IMR-90 (cell line): Measurements from ENCODE around the gene NPPA. TPM values are rescaled to one million over a fixed set of nuclear protein-coding genes. Genes with fewer than 3 reads are reported as not detected.

Experiments used
- ATAC-seq: fragments of 200-7000 bp; cut with Tn5 transposase; 2 replicates; pipeline ENCODE4 v1.9.1; 2020; ENCODE audit warnings: low read depth, mild to moderate bottlenecking, moderate library complexity
- BruUV-seq: library from RNA; stranded (reverse); fragments of 400-500 nt; replicated peaks from 2 replicates; lab custom pipeline; 2021; lab: Mats Ljungman, UMichigan
- CTCF ChIA-PET: fragments of 300-600 bp; formaldehyde crosslinking; extraction: SDS; loops from one replicate; lab custom pipeline; 2021; ENCODE audit warnings: antibody characterized with exemption; lab: Yijun Ruan, JAX
- POLR2A ChIA-PET: fragments of 300-600 bp; sonication (Branson Sonifier 250); formaldehyde crosslinking; loops from one replicate; lab custom pipeline; 2022; ENCODE audit warnings: antibody characterized with exemption; ENCODE audit not compliant: unreplicated experiment; lab: Charles Lee
- DNase-seq: peaks from one replicate; pipeline ENCODE4 v3.0.0; 2013
- H2AFZ ChIP-seq: replicated peaks from 2 replicates; pipeline ENCODE3; 2013; ENCODE audit warnings: low read length, mild to moderate bottlenecking; ENCODE audit not compliant: poor library complexity
- H2AK5ac ChIP-seq: 2 replicates; pipeline ENCODE4 v1.6.1; 2013; ENCODE audit warnings: low read depth, low read length, inconsistent platforms
- H2AK9ac ChIP-seq: replicated peaks from 2 replicates; pipeline ENCODE3; 2013; ENCODE audit warnings: mild to moderate bottlenecking, low read depth, low read length, moderate library complexity; ENCODE audit not compliant: poor library complexity
- H2BK120ac ChIP-seq: 2 replicates; pipeline ENCODE4 v1.6.1; 2013; ENCODE audit warnings: low read depth, low read length, inconsistent platforms
- H2BK15ac ChIP-seq: 3 replicates; pipeline ENCODE4 v1.6.1; 2013; ENCODE audit warnings: low read depth, low read length, inconsistent platforms
- H2BK20ac ChIP-seq: 2 replicates; pipeline ENCODE4 v1.6.1; 2013; ENCODE audit warnings: low read depth, mild to moderate bottlenecking, inconsistent platforms, low read length, moderate library complexity
- H2BK5ac ChIP-seq: 2 replicates; pipeline ENCODE4 v1.6.1; 2013; ENCODE audit warnings: mild to moderate bottlenecking, low read depth, low read length, inconsistent platforms; ENCODE audit not compliant: poor library complexity, severe bottlenecking
- H3K14ac ChIP-seq: replicated peaks from 2 replicates; pipeline ENCODE4 v1.6.1; 2013; ENCODE audit warnings: low read depth, low read length, inconsistent platforms
- H3K18ac ChIP-seq: 2 replicates; pipeline ENCODE4 v1.6.1; 2013; ENCODE audit warnings: low read depth, low read length, control low read depth
- H3K23ac ChIP-seq: 2 replicates; pipeline ENCODE4 v1.6.1; 2013; ENCODE audit warnings: low read depth, low read length, inconsistent platforms
- H3K27ac ChIP-seq: 2 replicates; pipeline ENCODE4 v1.5.1; 2013; ENCODE audit warnings: mild to moderate bottlenecking, control low read depth, low read length; ENCODE audit not compliant: insufficient read depth
- H3K27me3 ChIP-seq: 2 replicates; pipeline ENCODE4 v1.6.1; 2013; ENCODE audit warnings: low read length; ENCODE audit not compliant: control insufficient read depth, insufficient read depth
- H3K36me3 ChIP-seq: 2 replicates; pipeline ENCODE4 v1.6.1; 2013; ENCODE audit warnings: low read length, mixed read lengths; ENCODE audit not compliant: control insufficient read depth, insufficient read depth
- H3K4ac ChIP-seq: 2 replicates; pipeline ENCODE4 v1.6.1; 2013; ENCODE audit warnings: low read depth, low read length, inconsistent platforms
- H3K4me1 ChIP-seq: 2 replicates; pipeline ENCODE4 v1.6.1; 2013; ENCODE audit warnings: low read length, mixed read lengths; ENCODE audit not compliant: control insufficient read depth, insufficient read depth
- H3K4me2 ChIP-seq: 2 replicates; pipeline ENCODE4 v1.6.1; 2013; ENCODE audit warnings: low read depth, mild to moderate bottlenecking, control low read depth, low read length, moderate library complexity
- H3K4me3 ChIP-seq: 2 replicates; pipeline ENCODE4 v1.5.1; 2013; ENCODE audit warnings: low read depth, mild to moderate bottlenecking, control low read depth, low read length, moderate library complexity; ENCODE audit not compliant: insufficient read depth
- H3K56ac ChIP-seq: 2 replicates; pipeline ENCODE4 v1.6.1; 2013; ENCODE audit warnings: low read length, inconsistent platforms; ENCODE audit not compliant: insufficient read depth; ENCODE audit errors: extremely low read depth
- H3K79me1 ChIP-seq, 2 experiments: 2 replicates each; pipeline ENCODE4 v1.6.1; 2013; ENCODE audit warnings: low read length in 2 of 2, inconsistent platforms in 1 of 2, low read depth in 1 of 2
- H3K9ac ChIP-seq: 2 replicates; pipeline ENCODE4 v1.6.1; 2013; ENCODE audit warnings: low read depth, low read length, control low read depth
- H3K9me1 ChIP-seq: 2 replicates; pipeline ENCODE4 v1.6.1; 2013; ENCODE audit warnings: low read length, inconsistent platforms; ENCODE audit not compliant: insufficient read depth
- H3K9me3 ChIP-seq: 2 replicates; pipeline ENCODE4 v1.6.1; 2013; ENCODE audit warnings: low read length; ENCODE audit not compliant: control insufficient read depth, insufficient read depth
- H4K20me1 ChIP-seq: 2 replicates; pipeline ENCODE4 v1.6.1; 2013; ENCODE audit warnings: low read length, inconsistent platforms; ENCODE audit not compliant: insufficient read depth
- H4K5ac ChIP-seq: 2 replicates; pipeline ENCODE4 v1.6.1; 2013; ENCODE audit warnings: mild to moderate bottlenecking, low read depth, low read length, control low read depth
- H4K8ac ChIP-seq, 2 experiments: 2 replicates each; pipeline ENCODE4 v1.6.1; 2013; ENCODE audit warnings: low read depth in 2 of 2, low read length in 2 of 2, control low read depth in 1 of 2, inconsistent platforms in 1 of 2
- H4K91ac ChIP-seq: 2 replicates; pipeline ENCODE4 v1.6.1; 2013; ENCODE audit warnings: low read depth, low read length, inconsistent platforms; ENCODE audit not compliant: insufficient read depth
- MXI1 ChIP-seq: IDR thresholded peaks from 2 replicates; pipeline ENCODE4 v1.6.1; 2012; ENCODE audit warnings: low read depth, mild to moderate bottlenecking, low read length, moderate library complexity, borderline replicate concordance
- NFE2L2 ChIP-seq: fragments of 150-350 bp; IDR thresholded peaks from 2 replicates; pipeline ENCODE4 v1.6.1; 2016; ENCODE audit warnings: low read depth, mild to moderate bottlenecking, low read length
- RAD21 ChIP-seq: IDR thresholded peaks from 2 replicates; pipeline ENCODE4 v1.6.1; 2012; ENCODE audit warnings: low read length, improper control_type of control experiment
- USF2 ChIP-seq: fragments of 150-350 bp; IDR thresholded peaks from 2 replicates; pipeline ENCODE4 v1.6.1; 2017; ENCODE audit warnings: mild to moderate bottlenecking, antibody characterized with exemption, low read length, low read depth
- WGBS, 2 experiments: methylation state at CpG; one replicate each; pipeline versions ENCODE4 v1.1.5 to v1.1.7; 2013; ENCODE audit warnings: missing lambda C conversion rate in 2 of 2; ENCODE audit not compliant: insufficient read length in 1 of 2; ENCODE audit errors: extremely low coverage in 2 of 2; 5-methylcytosine and 5-hydroxymethylcytosine counted together
- dilution Hi-C: fragments of 300-500 bp; cut with HindIII; formaldehyde crosslinking; loops from one replicate; pipeline ENCODE4 v1.14.3; 2018; ENCODE audit warnings: low sequenced_read_pairs; ENCODE audit not compliant: unreplicated experiment
- in situ Hi-C: fragments of 300-500 bp; cut with MboI; formaldehyde crosslinking; loops from 3 replicates; pipeline ENCODE4 v1.14.3; 2019; ENCODE audit warnings: low sequenced_read_pairs, inconsistent platforms, mixed read lengths
- intact Hi-C: fragments of 100-400 bp; cut with micrococcal nuclease; formaldehyde crosslinking; loops from 2 replicates; pipeline ENCODE4 v1.10.0; 2022
- polyA plus RNA-seq, 3 experiments: library from polyadenylated mRNA; depleted of rRNA; stranded (reverse); fragments of >200 nt; gene quantifications; 2 replicates each; pipeline ENCODE4 v1.2.3, GENCODE V29; 2012; ENCODE audit warnings: low replicate concordance in 1 of 3
- total RNA-seq: library from RNA; depleted of rRNA; stranded (reverse); fragments of >200 nt; gene quantifications from 2 replicates; pipeline ENCODE4 v1.2.3, GENCODE V29; 2012

NPPA gene
- total and polyA plus RNA-seq, 2 of the 4 experiments (the other 2 are of a cell fraction) = not detected

DNA sequence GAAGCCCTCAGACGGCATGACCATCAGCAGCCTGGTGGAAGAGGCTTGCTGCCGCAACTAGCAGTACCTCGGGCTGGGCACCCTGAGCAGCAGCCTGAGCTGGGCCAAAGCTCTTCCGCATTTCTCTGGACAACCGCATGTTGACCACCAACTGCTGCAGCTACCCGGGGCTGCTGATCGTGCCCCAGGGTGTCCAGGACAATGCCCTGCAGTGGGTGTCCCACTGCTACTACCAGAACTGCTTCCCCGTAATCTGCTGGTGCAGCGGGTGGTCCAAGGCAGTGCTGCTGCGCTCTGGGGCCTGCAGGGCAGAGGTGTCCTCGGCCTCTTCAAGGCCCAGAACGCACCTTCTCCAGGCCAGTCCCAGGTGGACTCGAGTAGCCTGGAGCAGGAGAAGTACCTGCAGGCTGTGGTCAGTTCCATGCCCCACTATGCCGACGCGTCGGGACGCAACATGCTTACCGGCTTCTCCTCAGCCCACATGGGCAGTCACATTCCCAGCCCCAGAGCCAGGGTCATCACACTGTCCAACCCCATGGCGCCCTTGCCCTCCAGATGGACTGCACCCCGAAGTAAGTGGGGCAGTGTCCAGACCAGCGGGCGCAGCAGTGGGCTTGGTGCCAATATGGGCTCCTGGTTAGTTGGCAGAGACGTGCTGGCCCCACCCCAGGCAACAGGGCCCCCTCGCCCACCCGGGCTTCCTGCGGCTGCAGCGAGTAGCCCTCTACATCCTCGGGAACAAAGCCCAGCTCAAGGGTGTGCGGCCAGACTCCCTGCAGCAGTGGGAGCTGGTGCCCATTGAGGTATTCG lies 30.7 kb upstream of the NPPA start:
- in situ Hi-C loops = no loop called here
- POLR2A ChIA-PET = no interaction called here

More for the DNA sequence above, 30.7 kb upstream of the NPPA start:
- peaks cover 64% of the 10 kb centered on the region for H3K27me3 ChIP-seq
- H4K91ac ChIP-seq = no peak overlapping the region
- DNase-seq (no peak), ATAC-seq (no peak)
- no peak for TF ChIP-seq NFE2L2
- no peak for TF ChIP-seq USF2
- TF ChIP-seq RAD21 = no peak
- TF ChIP-seq MXI1 = no peak
- no peak overlapping the region for H2BK20ac ChIP-seq
- no peaks in the 10 kb centered on the region for H3K4me1 ChIP-seq
- H2AFZ ChIP-seq = no peak overlapping the region
- no peaks in the 10 kb centered on the region; the same call in 1 of the 2 replicates for H3K9me3 ChIP-seq
- H4K5ac ChIP-seq = no peak overlapping the region
- H2AK5ac ChIP-seq = no peak overlapping the region
- intact Hi-C loops = no loop called here
- no peak overlapping the region for H2BK120ac ChIP-seq
- no TSS peak for BruUV-seq
- H3K18ac ChIP-seq = no peak overlapping the region
- no peak overlapping the region for H4K8ac ChIP-seq
- dilution Hi-C loops = no loop called here
- CTCF ChIA-PET = no interaction called here
- H4K20me1 ChIP-seq = no peaks in the 10 kb centered on the region
- H3K14ac ChIP-seq = no peak overlapping the region
- H2BK5ac ChIP-seq = no peak overlapping the region
- H3K4me3 ChIP-seq = no peak overlapping the region
- H3K79me1 ChIP-seq = no peaks in the 10 kb centered on the region
- no peak overlapping the region for H3K9ac ChIP-seq
- H3K36me3 ChIP-seq = no peaks in the 10 kb centered on the region
- H3K27ac ChIP-seq = no peak overlapping the region
- no peak overlapping the region for H2BK15ac ChIP-seq
- 78% methylated on average over 22 of the region's 31 CpGs; no CpG with 5 or more reads in 1 of the 2 experiments for WGBS, 2 experiments
- H2AK9ac ChIP-seq = no peak overlapping the region
- no peak overlapping the region for H3K4me2 ChIP-seq
- H3K23ac ChIP-seq = no peak overlapping the region
- H3K9me1 ChIP-seq = no peaks in the 10 kb centered on the region
- no peak overlapping the region for H3K4ac ChIP-seq
- no peak overlapping the region for H3K56ac ChIP-seq
